SH-SY5Y (cell line): ENCODE measurements around the gene YTHDF2.

ENCODE experiments used
- GATA2 ChIP-seq: IDR thresholded peaks from 2 replicates; pipeline ENCODE4 v1.6.1; 2011; ENCODE audit warnings: mild to moderate bottlenecking, low read depth, low read length
- GATA3 ChIP-seq: IDR thresholded peaks from 2 replicates; pipeline ENCODE4 v1.6.1; 2011; ENCODE audit warnings: low read depth, mild to moderate bottlenecking, low read length, moderate library complexity

DNA sequence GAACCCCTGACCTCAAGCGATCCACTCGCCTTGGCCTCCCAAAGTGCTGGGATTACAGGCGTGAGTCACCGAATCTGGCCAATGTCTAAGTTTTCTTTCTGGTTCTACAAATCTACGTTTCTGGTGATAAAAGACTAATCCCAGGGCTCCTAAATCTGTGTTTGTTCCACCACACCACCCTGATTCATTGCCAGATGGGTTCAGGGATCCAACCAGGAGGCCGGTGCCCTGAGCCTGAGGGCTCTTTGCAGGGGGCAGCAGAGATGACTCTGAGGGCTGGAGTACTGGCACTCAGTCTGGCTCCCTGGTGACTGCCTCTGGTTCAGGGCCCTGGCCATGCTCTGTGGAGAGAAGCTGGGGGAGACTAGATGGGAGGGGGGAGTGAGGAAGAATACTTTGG, 64.7 kb downstream of the YTHDF2 start:
- TF ChIP-seq GATA3 (no peak), GATA2 (no peak)
